HEK293 (cell line): ENCODE measurements around the gene NTN5.

Experiments used
- CTCF ChIA-PET: fragments of 350-600 bp; formaldehyde crosslinking; extraction: SDS; loops from one replicate; lab custom pipeline; 2021; ENCODE audit warnings: antibody characterized with exemption; lab: Yijun Ruan, JAX
- POLR2A ChIA-PET: fragments of 300-600 bp; formaldehyde crosslinking; extraction: SDS; loops from one replicate; lab custom pipeline; 2020; ENCODE audit warnings: antibody characterized with exemption, inconsistent platforms; lab: Yijun Ruan, JAX
- H3K27ac ChIP-seq: fragments of 200-500 bp; sonication (Bioruptor generic); 2 replicates; pipeline ENCODE4 v1.5.1; 2014; ENCODE audit warnings: low read depth, low read length, control low read depth, inconsistent platforms; ENCODE audit errors: extremely low read depth
- H3K36me3 ChIP-seq, 2 experiments: fragments of 200-500 bp in 1 of 2; sonication (Bioruptor generic) in 1 of 2; 1 replicate in 1 of 2; 2 replicates in 1 of 2; pipeline ENCODE4 v1.5.1; 2014 to 2017; ENCODE audit warnings: inconsistent platforms in 2 of 2, low read length in 2 of 2; ENCODE audit not compliant: control insufficient read depth in 2 of 2, insufficient read depth in 1 of 2
- H3K4me1 ChIP-seq: fragments of 200-500 bp; sonication (Bioruptor generic); 2 replicates; pipeline ENCODE4 v1.5.1; 2014; ENCODE audit warnings: mild to moderate bottlenecking, low read length, inconsistent platforms; ENCODE audit not compliant: control insufficient read depth, insufficient read depth
- H3K4me3 ChIP-seq: 2 replicates; pipeline ENCODE4 v1.5.1; 2011; ENCODE audit warnings: low read depth, mild to moderate bottlenecking, control low read depth, low read length, moderate library complexity
- H3K9me3 ChIP-seq: fragments of 200-500 bp; sonication (Bioruptor generic); 2 replicates; pipeline ENCODE4 v1.5.1; 2014; ENCODE audit warnings: low read depth, low read length, inconsistent platforms; ENCODE audit not compliant: control insufficient read depth, insufficient read depth
- ATF2 ChIP-seq: fragments of 450-650 bp; formaldehyde crosslinking; IDR thresholded peaks from 2 replicates; pipeline ENCODE4 v1.5.1; 2016; ENCODE audit warnings: missing biosample characterization, missing genetic modification characterization, low read depth
- GLIS1 ChIP-seq: fragments of 450-650 bp; formaldehyde crosslinking; IDR thresholded peaks from 2 replicates; pipeline ENCODE4 v1.5.1; 2016; ENCODE audit warnings: missing biosample characterization, missing genetic modification characterization
- HIC1 ChIP-seq: fragments of 450-650 bp; formaldehyde crosslinking; IDR thresholded peaks from 2 replicates; pipeline ENCODE4 v1.5.1; 2016; ENCODE audit warnings: missing biosample characterization, missing genetic modification characterization
- HOXA7 ChIP-seq: sonication (generic); formaldehyde crosslinking; IDR thresholded peaks from 2 replicates; pipeline ENCODE4 v1.8.1; 2022; ENCODE audit warnings: missing genetic modification reagents, borderline replicate concordance
- IKZF3 ChIP-seq: fragments of 450-650 bp; IDR thresholded peaks from 2 replicates; pipeline ENCODE4 v1.5.0; 2018; ENCODE audit warnings: missing biosample characterization, mild to moderate bottlenecking, missing genetic modification characterization, moderate library complexity
- ZBTB8A ChIP-seq: fragments of 450-650 bp; formaldehyde crosslinking; IDR thresholded peaks from 2 replicates; pipeline ENCODE4 v1.5.1; 2016; ENCODE audit warnings: missing biosample characterization, missing genetic modification characterization
- ZFP37 ChIP-seq: fragments of 450-650 bp; formaldehyde crosslinking; IDR thresholded peaks from 2 replicates; pipeline ENCODE4 v1.5.1; 2016; ENCODE audit warnings: missing biosample characterization, missing genetic modification characterization
- ZFP69B ChIP-seq: fragments of 450-650 bp; formaldehyde crosslinking; IDR thresholded peaks from 2 replicates; pipeline ENCODE4 v1.5.1; 2016; ENCODE audit warnings: missing biosample characterization, missing genetic modification characterization
- ZIC2 ChIP-seq: fragments of 450-650 bp; formaldehyde crosslinking; IDR thresholded peaks from 2 replicates; pipeline ENCODE4 v1.5.1; 2016; ENCODE audit warnings: missing biosample characterization, missing genetic modification characterization
- ZNF138 ChIP-seq: fragments of 450-650 bp; formaldehyde crosslinking; IDR thresholded peaks from 2 replicates; pipeline ENCODE4 v1.5.1; 2016; ENCODE audit warnings: missing biosample characterization, missing genetic modification characterization, borderline replicate concordance
- ZNF174 ChIP-seq: fragments of 450-650 bp; formaldehyde crosslinking; IDR thresholded peaks from 2 replicates; pipeline ENCODE4 v1.5.0; 2017; ENCODE audit warnings: missing biosample characterization, mild to moderate bottlenecking, missing genetic modification characterization
- ZNF175 ChIP-seq: fragments of 450-650 bp; formaldehyde crosslinking; IDR thresholded peaks from 2 replicates; pipeline ENCODE4 v1.5.1; 2016; ENCODE audit warnings: missing biosample characterization, missing genetic modification characterization
- ZNF2 ChIP-seq: fragments of 450-650 bp; formaldehyde crosslinking; IDR thresholded peaks from 2 replicates; pipeline ENCODE4 v1.5.1; 2016; ENCODE audit warnings: missing biosample characterization, missing genetic modification characterization
- ZNF202 ChIP-seq: fragments of 450-650 bp; formaldehyde crosslinking; IDR thresholded peaks from 2 replicates; pipeline ENCODE4 v1.5.1; 2016; ENCODE audit warnings: missing biosample characterization, missing genetic modification characterization, borderline replicate concordance
- ZNF324 ChIP-seq: fragments of 450-650 bp; formaldehyde crosslinking; IDR thresholded peaks from 2 replicates; pipeline ENCODE4 v1.5.1; 2016; ENCODE audit warnings: missing biosample characterization, missing genetic modification characterization
- ZNF391 ChIP-seq: fragments of 450-650 bp; formaldehyde crosslinking; IDR thresholded peaks from 2 replicates; pipeline ENCODE4 v1.5.1; 2016; ENCODE audit warnings: low read depth, missing biosample characterization, missing genetic modification characterization, borderline replicate concordance
- ZNF416 ChIP-seq: fragments of 450-650 bp; formaldehyde crosslinking; IDR thresholded peaks from 2 replicates; pipeline ENCODE4 v1.5.1; 2016; ENCODE audit warnings: missing biosample characterization, missing genetic modification characterization
- ZNF510 ChIP-seq: fragments of 450-650 bp; formaldehyde crosslinking; IDR thresholded peaks from 2 replicates; pipeline ENCODE4 v1.5.1; 2018; ENCODE audit warnings: mild to moderate bottlenecking, missing genetic modification characterization, missing biosample characterization; ENCODE audit not compliant: insufficient replicate concordance
- ZNF549 ChIP-seq: fragments of 450-650 bp; IDR thresholded peaks from 2 replicates; pipeline ENCODE4 v1.5.1; 2018; ENCODE audit warnings: missing biosample characterization, missing genetic modification characterization, mild to moderate bottlenecking, inconsistent platforms, moderate library complexity
- ZNF610 ChIP-seq: fragments of 450-650 bp; formaldehyde crosslinking; IDR thresholded peaks from 2 replicates; pipeline ENCODE4 v1.5.1; 2016; ENCODE audit warnings: missing biosample characterization, missing genetic modification characterization, borderline replicate concordance
- ZNF654 ChIP-seq: fragments of 450-650 bp; formaldehyde crosslinking; IDR thresholded peaks from 2 replicates; pipeline ENCODE4 v1.5.1; 2016; ENCODE audit warnings: low read depth, missing biosample characterization, missing genetic modification characterization
- ZNF776 ChIP-seq: fragments of 450-650 bp; formaldehyde crosslinking; IDR thresholded peaks from 2 replicates; pipeline ENCODE4 v1.5.0; 2017; ENCODE audit warnings: missing biosample characterization, missing genetic modification characterization, borderline replicate concordance
- ZNF777 ChIP-seq: fragments of 450-650 bp; formaldehyde crosslinking; IDR thresholded peaks from 2 replicates; pipeline ENCODE4 v1.5.1; 2017; ENCODE audit warnings: missing biosample characterization, missing genetic modification characterization, borderline replicate concordance
- ZNF785 ChIP-seq: fragments of 450-650 bp; formaldehyde crosslinking; IDR thresholded peaks from 2 replicates; pipeline ENCODE4 v1.5.1; 2016; ENCODE audit warnings: missing biosample characterization, missing genetic modification characterization
- ZXDB ChIP-seq: fragments of 450-650 bp; formaldehyde crosslinking; IDR thresholded peaks from 2 replicates; pipeline ENCODE4 v1.5.1; 2016; ENCODE audit warnings: missing biosample characterization, missing genetic modification characterization
- TF ChIP-seq, protein P1 (sequence below): fragments of 450-650 bp; formaldehyde crosslinking; IDR thresholded peaks from 2 replicates; pipeline ENCODE4 v1.5.1; 2016; ENCODE audit warnings: missing biosample characterization, missing genetic modification characterization, borderline replicate concordance
- TF ChIP-seq, protein P2 (sequence below): fragments of 450-650 bp; formaldehyde crosslinking; IDR thresholded peaks from 2 replicates; pipeline ENCODE4 v1.5.1; 2016; ENCODE audit warnings: missing biosample characterization, missing genetic modification characterization

Gene NTN5

GRCh38 chr19:48635966-48636858 lies 36.6 kb downstream of the NTN5 start:
- ChIA-PET CTCF (interaction anchor here (1.1 kb wide), 1 partner anchor 9 kb away, joined by 4 read pairs; the partner anchor contains the start of gene CA11), POLR2A (interaction anchor here (1.0 to 2.7 kb wide), 3 partner anchors 10 to 17 kb away, joined by 3 to 22 read pairs (median 6); partner anchors contain the start of genes CA11, RPL18 and SPHK2)
- Histone ChIP-seq H3K27ac (peak overlapping the region; percentile 72), H3K4me3 (peak overlapping the region; percentile 40), H3K9me3 (no peaks in the 10 kb centered on the region), H3K4me1 (peaks cover 23% of the 10 kb centered on the region), H3K36me3 (peaks cover 8 to 16% of the 10 kb centered on the region in 2 experiments; a peak in 2 of 3 replicates)
- TF ChIP-seq ZNF175 (tag by site-specific recombination) (no peak), ATF2 (no peak), ZNF174 (tag by site-specific recombination) (no peak), ZNF654 (no peak), HIC1 (tag by site-specific recombination) (no peak), ZXDB (tag by site-specific recombination) (no peak; the same call in 1 of the 2 replicates), IKZF3 (tag by site-specific recombination) (peak; percentile 18; the same call in 1 of the 2 replicates), ZFP69B (tag by site-specific recombination) (no peak), ZNF610 (tag by site-specific recombination) (no peak), ZNF785 (tag by site-specific recombination) (no peak), ZNF776 (tag by site-specific recombination) (no peak), ZBTB8A (peak; percentile 58; the same call in 1 of the 2 replicates), ZNF202 (tag by site-specific recombination) (no peak), ZNF777 (no peak), ZIC2 (tag by site-specific recombination) (peak; percentile 25), ZNF324 (no peak), ZFP37 (tag by site-specific recombination) (no peak), HOXA7 (CRISPR knock-in tag) (no peak), GLIS1 (tag by site-specific recombination) (peak; percentile 86), ZNF138 (no peak), ZNF510 (tag by site-specific recombination) (no peak), ZNF549 (tag by site-specific recombination) (no peak), ZNF2 (tag by site-specific recombination) (no peak), ZNF391 (tag by site-specific recombination) (no peak), ZNF416 (tag by site-specific recombination) (no peak)
- TF ChIP-seq, protein P1, sequence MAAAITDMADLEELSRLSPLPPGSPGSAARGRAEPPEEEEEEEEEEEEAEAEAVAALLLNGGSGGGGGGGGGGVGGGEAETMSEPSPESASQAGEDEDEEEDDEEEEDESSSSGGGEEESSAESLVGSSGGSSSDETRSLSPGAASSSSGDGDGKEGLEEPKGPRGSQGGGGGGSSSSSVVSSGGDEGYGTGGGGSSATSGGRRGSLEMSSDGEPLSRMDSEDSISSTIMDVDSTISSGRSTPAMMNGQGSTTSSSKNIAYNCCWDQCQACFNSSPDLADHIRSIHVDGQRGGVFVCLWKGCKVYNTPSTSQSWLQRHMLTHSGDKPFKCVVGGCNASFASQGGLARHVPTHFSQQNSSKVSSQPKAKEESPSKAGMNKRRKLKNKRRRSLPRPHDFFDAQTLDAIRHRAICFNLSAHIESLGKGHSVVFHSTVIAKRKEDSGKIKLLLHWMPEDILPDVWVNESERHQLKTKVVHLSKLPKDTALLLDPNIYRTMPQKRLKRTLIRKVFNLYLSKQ (tag by site-specific recombination), result no peak
- TF ChIP-seq, protein P2, sequence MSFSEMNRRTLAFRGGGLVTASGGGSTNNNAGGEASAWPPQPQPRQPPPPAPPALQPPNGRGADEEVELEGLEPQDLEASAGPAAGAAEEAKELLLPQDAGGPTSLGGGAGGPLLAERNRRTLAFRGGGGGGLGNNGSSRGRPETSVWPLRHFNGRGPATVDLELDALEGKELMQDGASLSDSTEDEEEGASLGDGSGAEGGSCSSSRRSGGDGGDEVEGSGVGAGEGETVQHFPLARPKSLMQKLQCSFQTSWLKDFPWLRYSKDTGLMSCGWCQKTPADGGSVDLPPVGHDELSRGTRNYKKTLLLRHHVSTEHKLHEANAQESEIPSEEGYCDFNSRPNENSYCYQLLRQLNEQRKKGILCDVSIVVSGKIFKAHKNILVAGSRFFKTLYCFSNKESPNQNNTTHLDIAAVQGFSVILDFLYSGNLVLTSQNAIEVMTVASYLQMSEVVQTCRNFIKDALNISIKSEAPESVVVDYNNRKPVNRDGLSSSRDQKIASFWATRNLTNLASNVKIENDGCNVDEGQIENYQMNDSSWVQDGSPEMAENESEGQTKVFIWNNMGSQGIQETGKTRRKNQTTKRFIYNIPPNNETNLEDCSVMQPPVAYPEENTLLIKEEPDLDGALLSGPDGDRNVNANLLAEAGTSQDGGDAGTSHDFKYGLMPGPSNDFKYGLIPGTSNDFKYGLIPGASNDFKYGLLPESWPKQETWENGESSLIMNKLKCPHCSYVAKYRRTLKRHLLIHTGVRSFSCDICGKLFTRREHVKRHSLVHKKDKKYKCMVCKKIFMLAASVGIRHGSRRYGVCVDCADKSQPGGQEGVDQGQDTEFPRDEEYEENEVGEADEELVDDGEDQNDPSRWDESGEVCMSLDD (tag by site-specific recombination), result peak; percentile 67
